Endothelial cell (in vitro differentiated cells): Measurements from ENCODE around the gene KCNMA1. TPM values are rescaled to one million over a fixed set of nuclear protein-coding genes. Genes with fewer than 3 reads are reported as not detected.

ENCODE experiments used
- DNase-seq: peaks from one replicate; pipeline ENCODE4 v3.0.0; 2021; ENCODE audit warnings: low spot score
- H3K27ac Mint-ChIP-seq: one replicate; pipeline ENCODE4 v1.8.0; 2021; ENCODE audit warnings: mixed read lengths, inconsistent platforms; ENCODE audit not compliant: unreplicated experiment
- H3K27me3 Mint-ChIP-seq: one replicate; pipeline ENCODE4 v1.8.0; 2021; ENCODE audit warnings: mild to moderate bottlenecking, moderate library complexity, mixed read lengths, inconsistent platforms; ENCODE audit not compliant: unreplicated experiment
- H3K36me3 Mint-ChIP-seq: one replicate; pipeline ENCODE4 v1.8.0; 2021; ENCODE audit warnings: mild to moderate bottlenecking, low read depth, mixed read lengths, inconsistent platforms; ENCODE audit not compliant: unreplicated experiment
- H3K4me1 Mint-ChIP-seq: one replicate; pipeline ENCODE4 v1.8.0; 2021; ENCODE audit warnings: mild to moderate bottlenecking, mixed read lengths, inconsistent platforms; ENCODE audit not compliant: unreplicated experiment
- H3K4me3 Mint-ChIP-seq: one replicate; pipeline ENCODE4 v1.8.0; 2021; ENCODE audit warnings: mild to moderate bottlenecking, mixed read lengths, inconsistent platforms; ENCODE audit not compliant: unreplicated experiment
- H3K9me3 Mint-ChIP-seq: one replicate; pipeline ENCODE4 v1.8.0; 2021; ENCODE audit warnings: mixed read lengths, inconsistent platforms; ENCODE audit not compliant: unreplicated experiment
- CTCF ChIP-seq: fragments of 200-600 bp; sonication (generic); IDR thresholded peaks from one replicate; pipeline ENCODE4 v1.5.0; 2021; ENCODE audit warnings: antibody characterized with exemption; ENCODE audit not compliant: unreplicated experiment
- total RNA-seq: library from RNA; stranded (reverse); fragmentation: NEBNext Ultra II Directional; extraction: Animal tissue kit (Norgen Biotek cat#: 25700); gene quantifications from one replicate; pipeline ENCODE4 v1.2.1, GENCODE V29; 2021; ENCODE audit not compliant: unreplicated experiment

KCNMA1 gene
- total RNA-seq, 1 donor from 2014 or later: 5.1 TPM

DNA sequence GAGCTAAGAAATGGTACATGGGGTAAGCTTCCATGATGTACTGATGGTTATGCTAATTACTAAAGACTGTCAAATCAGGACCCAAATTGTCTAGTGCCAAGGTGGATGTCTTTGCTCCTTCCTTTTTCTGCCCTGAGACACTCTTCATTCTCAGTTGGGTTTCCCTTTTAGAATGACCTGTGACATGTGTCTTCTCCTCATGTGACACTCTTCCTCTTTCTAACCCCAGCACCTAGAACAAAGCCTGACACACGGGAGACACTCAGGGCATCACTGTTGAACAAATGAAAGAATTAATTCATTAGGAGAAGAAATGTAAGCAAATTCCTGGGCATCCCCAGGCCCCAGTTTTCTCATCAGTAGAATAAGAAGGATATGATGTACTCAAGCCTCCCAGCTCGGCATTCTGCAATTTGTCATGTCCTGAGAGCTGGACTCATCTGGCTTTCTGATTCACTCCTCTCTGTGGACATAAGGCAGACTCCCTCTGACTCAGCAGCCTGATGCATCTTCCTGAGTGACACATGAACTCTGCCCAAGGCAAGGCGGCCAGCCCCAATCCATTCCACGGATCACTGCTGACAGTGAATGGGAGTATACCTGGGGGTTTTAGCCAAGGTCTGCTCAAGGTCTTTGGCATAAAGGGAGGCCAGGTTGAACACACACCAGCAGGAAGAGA, 473.8 kb downstream of the KCNMA1 start:
- no peak for DNase-seq
- no peak overlapping the region for H3K4me3 Mint-ChIP-seq
- H3K4me1 Mint-ChIP-seq: peaks cover 8% of the 10 kb centered on the region
- no peak overlapping the region for H3K27ac Mint-ChIP-seq
- no peaks in the 10 kb centered on the region for H3K36me3 Mint-ChIP-seq
- TF ChIP-seq CTCF: no peak
- H3K9me3 Mint-ChIP-seq: no peaks in the 10 kb centered on the region
- peaks cover 2% of the 10 kb centered on the region for H3K27me3 Mint-ChIP-seq

- H3K36me3 Mint-ChIP-seq: no peaks in the 10 kb centered on the region
Measured at GRCh38 chr10:77162697-77163096, 474.9 kb downstream of the KCNMA1 start.

GRCh38 chr10:77160679-77161078, 476.9 kb downstream of the KCNMA1 start:
- peaks cover 6% of the 10 kb centered on the region for H3K4me1 Mint-ChIP-seq
- no peak overlapping the region for H3K27ac Mint-ChIP-seq
- TF ChIP-seq CTCF: no peak
- peaks cover 2% of the 10 kb centered on the region for H3K27me3 Mint-ChIP-seq
- H3K36me3 Mint-ChIP-seq: no peaks in the 10 kb centered on the region
- DNase-seq: no peak
- H3K4me3 Mint-ChIP-seq: no peak overlapping the region
- no peaks in the 10 kb centered on the region for H3K9me3 Mint-ChIP-seq

More at GRCh38 chr10:77162697-77163096, 474.9 kb downstream of the KCNMA1 start:
- DNase-seq: no peak
- Mint-ChIP-seq H3K9me3 (no peaks in the 10 kb centered on the region), H3K27ac (no peak overlapping the region), H3K4me3 (no peak overlapping the region), H3K4me1 (peaks cover 8% of the 10 kb centered on the region), H3K27me3 (peaks cover 2% of the 10 kb centered on the region)
- no peak for TF ChIP-seq CTCF

DNA sequence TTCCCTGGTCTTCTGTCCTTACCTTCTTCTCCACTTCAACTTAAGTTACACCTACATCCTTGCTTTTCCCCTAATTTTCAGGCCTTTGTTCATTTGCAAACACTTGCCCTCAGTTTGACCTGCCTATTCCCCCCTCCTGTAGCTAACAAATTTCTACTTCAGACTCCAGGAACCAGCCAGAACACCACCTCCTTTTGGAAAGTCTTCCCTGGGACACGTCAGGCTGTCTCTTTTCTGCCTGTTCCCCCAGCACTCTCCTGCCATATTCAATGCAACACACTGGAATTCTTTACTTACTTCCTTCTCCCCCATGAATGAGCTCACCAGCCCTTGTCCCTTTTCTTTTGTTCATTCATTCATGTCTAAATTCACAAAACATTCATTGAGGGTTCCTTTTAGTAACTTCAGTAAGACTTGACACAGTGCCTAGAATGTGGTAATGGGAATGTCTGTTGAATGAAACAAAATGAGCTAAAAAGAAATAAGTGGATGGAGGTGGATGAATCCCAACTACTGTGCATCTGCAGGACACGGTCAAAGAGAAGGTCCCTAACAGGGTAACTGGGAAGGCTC, 478.0 kb downstream of the KCNMA1 start:
- Mint-ChIP-seq H3K4me1 (peaks cover 5% of the 10 kb centered on the region), H3K9me3 (no peaks in the 10 kb centered on the region), H3K36me3 (no peaks in the 10 kb centered on the region), H3K27me3 (peaks cover 2% of the 10 kb centered on the region), H3K27ac (no peak overlapping the region), H3K4me3 (no peak overlapping the region)
- DNase-seq: no peak
- TF ChIP-seq CTCF: no peak

GRCh38 chr10:77158666-77159065, 478.9 kb downstream of the KCNMA1 start:
- no peak for DNase-seq
- Mint-ChIP-seq H3K27ac (no peak overlapping the region), H3K9me3 (no peaks in the 10 kb centered on the region), H3K4me3 (no peak overlapping the region), H3K27me3 (peaks cover 2% of the 10 kb centered on the region), H3K36me3 (no peaks in the 10 kb centered on the region), H3K4me1 (peaks cover 5% of the 10 kb centered on the region)
- TF ChIP-seq CTCF: no peak
